ENCODE data around the gene ARHGEF2. TPM values are rescaled to one million over a fixed set of nuclear protein-coding genes. Genes with fewer than 3 reads are reported as not detected.

Gene ARHGEF2
- total and polyA plus RNA-seq, 2 of the 13 experiments (the other 11 are each of a cell fraction or from before 2014, with no cell fraction given): 16.1 to 32.1 TPM

GRCh38 chr1:155934097-155934935 lies 44.0 kb downstream of the ARHGEF2 start, which contains the start of gene KHDC4 (continued):
- TF ChIP-seq IRF1 (CRISPR knock-in tag; IDR thresholded peaks at IDR 0.05; ENCODE audit: low read depth) (no peak), SCMH1 (CRISPR knock-in tag; IDR thresholded peaks at IDR 0.05; ENCODE audit: borderline replicate concordance) (no peak), ZNF501 (CRISPR knock-in tag; IDR thresholded peaks at IDR 0.05) (peak; percentile 73), ZNF263 (CRISPR knock-in tag; IDR thresholded peaks at IDR 0.05) (no peak), PAX8 (CRISPR knock-in tag; IDR thresholded peaks at IDR 0.05; ENCODE audit: borderline replicate concordance) (no peak), ZNF513 (CRISPR knock-in tag; conservative IDR thresholded peaks at IDR 0.05) (0 out of 2 replicates have a peak, but pooled peaks have one; percentile 60), ZNF318 (CRISPR knock-in tag; IDR thresholded peaks at IDR 0.05) (no peak), ZNF574 (CRISPR knock-in tag; IDR thresholded peaks at IDR 0.05) (peak; percentile 95), SATB2 (CRISPR knock-in tag; IDR thresholded peaks at IDR 0.05) (no peak), ZNF713 (CRISPR knock-in tag; IDR thresholded peaks at IDR 0.05) (no peak), MXD1 (CRISPR knock-in tag; IDR thresholded peaks at IDR 0.05) (0 out of 2 replicates have a peak, but pooled peaks have one; percentile 42), ZNF598 (CRISPR knock-in tag; IDR thresholded peaks at IDR 0.05; ENCODE audit: borderline replicate concordance) (no peak), ZNF274 (CRISPR knock-in tag; IDR thresholded peaks at IDR 0.05) (peak; percentile 74), GATAD2A (CRISPR knock-in tag; IDR thresholded peaks at IDR 0.05) (peak; percentile 51; the same call in 1 of the 2 replicates), SUZ12 (IDR thresholded peaks at IDR 0.05; ENCODE audit: low read depth, low read length) (no peak)

Measured in HepG2 (cell line).